ENCODE data around the gene TCP11L1.

The TCP11L1 gene

GRCh38 chr11:33039274-33040032, at the start of gene TCP11L1:
Gene TCP11L1 (plus strand): TSS chr11:33039572. CDS start chr11:33043774, 4,202 bp downstream.
- DNase-seq (ENCODE audit: low read depth, low spot score) = peak; percentile 98

- DNase-seq (ENCODE audit: low read depth, low spot score) = no peak
These were observed 48.9 kb upstream of the TCP11L1 start for GRCh38 chr11:32990481-32990880.

- no peak for DNase-seq (ENCODE audit: low read depth, low spot score)
These were observed 47.9 kb upstream of the TCP11L1 start for GRCh38 chr11:32991427-32991826.

GRCh38 chr11:32991898-32992297, 47.5 kb upstream of the TCP11L1 start:
- no peak for DNase-seq (ENCODE audit: low read depth, low spot score)

- DNase-seq (ENCODE audit: low read depth, low spot score) = peak; percentile 76
These were observed 39.2 kb upstream of the TCP11L1 start for GRCh38 chr11:33000181-33000580.

GRCh38 chr11:33001281-33001680, 38.1 kb upstream of the TCP11L1 start:
- no peak for DNase-seq (ENCODE audit: low read depth, low spot score)

GRCh38 chr11:33001751-33002542, 37.4 kb upstream of the TCP11L1 start:
- no peak for DNase-seq (ENCODE audit: low read depth, low spot score)

- no peak for DNase-seq (ENCODE audit: low read depth, low spot score)
These were observed 34.2 kb upstream of the TCP11L1 start for GRCh38 chr11:33005175-33005574.

GRCh38 chr11:33006010-33006409, 33.4 kb upstream of the TCP11L1 start:
- no peak for DNase-seq (ENCODE audit: low read depth, low spot score)

- DNase-seq (ENCODE audit: low read depth, low spot score) = no peak
These were observed 25.6 kb upstream of the TCP11L1 start for GRCh38 chr11:33013755-33014154.

GRCh38 chr11:33015621-33016551, 23.5 kb upstream of the TCP11L1 start, which contains the start of gene DEPDC7:
Gene DEPDC7 (plus strand): TSS chr11:33015878. CDS start chr11:33015956, 78 bp downstream.
- peak; percentile 96 for DNase-seq (ENCODE audit: low read depth, low spot score)

GRCh38 chr11:33016654-33017053, 22.7 kb upstream of the TCP11L1 start:
- DNase-seq (ENCODE audit: low read depth, low spot score) = no peak

- DNase-seq (ENCODE audit: low read depth, low spot score) = peak; percentile 24
These were observed 21.9 kb upstream of the TCP11L1 start for GRCh38 chr11:33017478-33017877.

- no peak for DNase-seq (ENCODE audit: low read depth, low spot score)
These were observed 21.4 kb upstream of the TCP11L1 start for GRCh38 chr11:33017965-33018364.

GRCh38 chr11:33018840-33019239, 20.5 kb upstream of the TCP11L1 start:
- no peak for DNase-seq (ENCODE audit: low read depth, low spot score)

- no peak for DNase-seq (ENCODE audit: low read depth, low spot score)
These were observed 17.9 kb upstream of the TCP11L1 start for GRCh38 chr11:33021501-33021900.

- no peak for DNase-seq (ENCODE audit: low read depth, low spot score)
These were observed 17.4 kb upstream of the TCP11L1 start for GRCh38 chr11:33021937-33022336.

GRCh38 chr11:33025339-33025722, 14.0 kb upstream of the TCP11L1 start:
- DNase-seq (ENCODE audit: low read depth, low spot score) = no peak

GRCh38 chr11:33027233-33027632, 12.1 kb upstream of the TCP11L1 start:
- DNase-seq (ENCODE audit: low read depth, low spot score) = no peak

GRCh38 chr11:33027846-33028536, 11.4 kb upstream of the TCP11L1 start:
- peak; percentile 41 for DNase-seq (ENCODE audit: low read depth, low spot score)

GRCh38 chr11:33028537-33028914, 10.8 kb upstream of the TCP11L1 start:
- DNase-seq (ENCODE audit: low read depth, low spot score) = no peak
